GM21529 (cell line): ENCODE results near the gene NR3C1.
A peak's percentile ranks its signal among the peaks of the same experiment; 100 is the strongest.

Experiments
- ATAC-seq: cut with Tn5 transposase; IDR thresholded peaks from one replicate; pipeline ENCODE4 v1.9.1; 2021; ENCODE audit not compliant: unreplicated experiment

Gene NR3C1

DNA sequence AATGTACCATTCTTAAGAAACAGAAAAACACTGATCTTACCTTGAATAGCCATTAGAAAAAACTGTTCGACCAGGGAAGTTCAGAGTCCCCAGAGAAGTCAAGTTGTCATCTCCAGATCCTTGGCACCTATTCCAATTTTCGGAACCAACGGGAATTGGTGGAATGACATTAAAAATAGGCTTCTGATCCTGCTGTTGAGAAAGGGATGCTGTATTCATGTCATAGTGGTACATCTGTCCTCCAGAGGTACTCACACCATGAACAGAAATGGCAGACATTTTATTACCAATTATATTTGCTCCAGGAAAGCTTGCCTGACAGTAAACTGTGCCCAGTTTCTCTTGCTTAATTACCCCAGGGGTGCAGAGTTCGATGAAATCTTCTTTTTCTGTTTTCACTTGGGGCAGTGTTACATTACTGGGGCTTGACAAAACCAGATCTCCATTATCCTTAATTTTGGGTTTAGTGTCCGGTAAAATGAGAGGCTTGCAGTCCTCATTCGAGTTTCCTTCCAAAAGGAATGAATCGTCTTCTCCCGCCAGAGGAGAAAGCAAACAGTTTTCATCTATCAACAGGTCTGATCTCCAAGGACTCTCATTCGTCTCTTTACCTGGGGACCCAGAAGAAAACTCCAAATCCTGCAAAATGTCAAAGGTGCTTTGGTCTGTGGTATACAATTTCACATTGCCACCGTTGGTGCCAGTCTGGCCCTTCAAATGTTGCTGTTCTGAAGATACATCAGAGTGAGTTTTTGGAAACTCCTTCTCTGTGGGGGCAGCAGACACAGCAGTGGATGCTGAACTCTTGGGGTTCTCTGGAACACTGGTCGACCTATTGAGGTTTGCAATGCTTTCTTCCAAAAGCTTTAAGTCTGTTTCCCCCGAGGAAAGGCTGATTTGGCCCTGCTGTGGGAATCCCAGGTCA, 3.6 kb downstream of the NR3C1 start:
- no peak for ATAC-seq

DNA sequence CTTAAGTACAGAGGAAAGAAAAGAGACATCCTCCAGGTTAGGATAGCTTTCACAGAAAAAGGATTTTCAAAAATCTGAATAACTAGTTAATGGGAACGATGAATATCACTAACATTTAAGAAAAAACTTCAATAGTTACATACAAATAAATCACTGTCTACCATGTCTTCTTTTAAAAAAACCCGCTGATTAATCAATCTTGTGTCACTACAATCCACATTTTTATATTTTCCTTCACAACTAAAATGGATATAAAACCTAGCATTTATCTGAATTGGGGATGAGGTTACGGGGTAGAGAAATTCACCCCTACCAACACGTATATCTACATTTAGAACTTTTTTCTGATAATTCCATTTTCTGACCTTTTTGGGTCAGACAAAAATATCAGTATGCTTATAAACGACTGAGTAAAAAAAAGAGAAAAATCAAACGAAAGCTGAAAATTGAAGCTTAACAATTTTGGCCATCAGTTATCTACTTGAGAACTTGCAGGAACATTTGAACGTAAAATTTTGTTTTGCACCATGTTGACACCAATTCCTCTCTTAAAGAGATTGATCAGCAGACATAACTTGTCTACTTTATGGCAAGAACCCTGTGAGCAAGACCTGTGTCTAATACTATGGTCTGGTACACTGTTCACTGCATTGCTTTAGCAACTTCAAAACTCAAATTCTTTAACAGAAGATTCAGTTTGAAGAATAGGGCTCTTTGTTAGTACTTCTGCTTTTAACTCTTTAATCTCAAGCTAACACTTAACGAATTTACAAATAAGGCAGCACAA, 4.8 kb downstream of the NR3C1 start:
- no peak for ATAC-seq

DNA sequence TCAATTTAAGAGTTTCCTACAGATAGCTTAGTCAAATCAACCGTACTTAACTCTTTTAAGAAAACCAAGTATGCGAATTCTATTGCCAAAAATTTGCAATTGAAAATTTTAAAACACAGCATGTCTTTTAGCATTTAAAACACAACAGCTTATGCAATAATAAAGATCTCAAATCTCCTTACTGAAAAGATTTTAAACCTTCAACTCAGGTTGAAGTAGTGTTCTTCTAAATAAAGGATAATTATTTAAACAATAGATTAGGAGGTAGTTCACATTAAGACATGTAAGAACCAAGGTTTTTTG, 5.5 kb downstream of the NR3C1 start:
- no peak for ATAC-seq

DNA sequence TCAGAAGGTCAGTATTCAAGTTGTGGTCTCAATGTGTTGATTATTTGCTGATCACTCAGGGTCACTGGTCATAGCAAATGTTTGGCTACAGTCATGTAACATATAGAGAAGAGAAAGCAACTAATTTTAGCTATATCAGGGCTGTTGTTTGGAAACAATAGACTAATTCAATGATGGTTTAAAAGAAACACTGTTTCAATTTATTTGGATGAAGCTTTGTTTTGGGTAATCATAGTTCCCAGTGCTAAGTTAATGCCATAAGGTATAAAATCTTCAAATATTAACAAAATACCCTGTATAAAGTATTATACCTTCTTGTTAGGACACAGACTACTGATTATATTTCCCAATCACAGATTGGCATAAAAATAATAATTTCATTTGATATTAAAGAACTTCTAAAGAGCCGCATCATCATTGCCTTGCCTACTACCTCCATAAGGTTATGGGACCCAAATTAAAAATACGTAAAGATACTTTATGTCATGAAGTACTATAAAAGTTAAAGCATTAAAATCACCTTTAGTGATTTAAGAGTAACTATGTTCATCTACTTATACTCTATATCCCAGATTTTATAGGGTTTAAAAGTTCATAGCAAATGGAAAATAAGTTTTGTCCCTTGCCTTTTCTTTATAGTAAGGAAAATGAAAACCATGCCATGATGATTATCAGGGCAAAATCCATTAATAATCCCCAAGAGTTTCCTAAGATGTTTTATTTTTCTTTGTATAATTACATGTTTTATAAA, 6.0 kb downstream of the NR3C1 start:
- ATAC-seq, result no peak

DNA sequence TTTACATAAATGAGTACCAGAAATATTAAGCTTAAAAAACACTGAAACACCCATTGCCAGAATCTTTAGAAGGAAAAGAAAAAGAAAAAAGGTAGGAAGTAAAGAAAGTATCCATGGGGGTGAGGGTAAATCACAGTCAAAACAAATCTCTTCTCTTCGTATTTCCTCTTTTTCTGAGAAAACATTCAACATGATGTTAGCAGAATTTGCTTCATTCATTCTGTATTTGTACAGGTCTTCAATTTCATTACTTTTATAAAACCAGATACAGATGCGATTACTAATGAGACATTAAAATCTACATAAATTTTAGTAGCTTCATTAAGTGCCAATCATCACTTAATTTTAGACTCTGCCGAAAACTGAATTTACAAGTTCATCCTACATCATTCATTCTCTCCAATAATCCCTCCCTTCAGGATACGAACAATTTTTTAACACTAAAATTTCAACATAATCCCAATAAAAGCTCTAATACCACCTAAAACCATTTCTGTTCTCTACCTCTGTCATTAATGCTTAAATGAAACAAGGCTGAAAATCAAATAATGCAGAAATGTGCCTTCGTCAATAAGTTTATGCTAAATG, 7.0 kb downstream of the NR3C1 start:
- ATAC-seq, result no peak

DNA sequence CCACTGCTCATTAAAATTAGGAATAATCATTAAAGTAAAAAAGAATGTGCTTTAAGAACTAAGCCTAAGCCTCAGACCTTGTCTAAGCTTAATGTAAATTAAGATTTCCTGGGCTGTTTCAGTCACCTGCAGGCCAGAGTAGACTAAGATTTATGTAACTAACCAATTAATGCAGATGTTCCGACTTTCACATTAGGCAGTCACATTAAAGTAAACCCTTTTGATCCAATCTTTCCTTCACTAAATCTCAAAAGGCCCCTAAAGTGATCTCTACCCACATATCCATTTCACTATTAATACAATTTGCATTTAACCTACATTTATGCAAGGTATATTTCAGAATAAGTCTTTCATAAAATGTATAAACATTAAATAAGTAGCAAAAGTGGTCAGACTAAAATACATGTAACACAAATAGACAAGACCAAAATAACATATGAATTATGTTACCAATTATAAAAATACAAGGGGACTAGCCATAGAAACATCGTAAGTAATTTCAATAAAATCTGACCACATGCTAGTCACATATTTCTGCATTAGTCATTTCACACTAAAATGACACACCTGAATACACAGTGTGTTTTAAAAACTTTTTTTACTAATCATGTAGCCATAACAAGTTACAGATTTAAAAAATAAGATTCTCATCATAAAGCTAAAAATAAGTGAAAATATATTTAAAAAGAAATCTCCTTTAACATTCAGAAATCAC, 7.7 kb downstream of the NR3C1 start:
- ATAC-seq, result peak; percentile 41

DNA sequence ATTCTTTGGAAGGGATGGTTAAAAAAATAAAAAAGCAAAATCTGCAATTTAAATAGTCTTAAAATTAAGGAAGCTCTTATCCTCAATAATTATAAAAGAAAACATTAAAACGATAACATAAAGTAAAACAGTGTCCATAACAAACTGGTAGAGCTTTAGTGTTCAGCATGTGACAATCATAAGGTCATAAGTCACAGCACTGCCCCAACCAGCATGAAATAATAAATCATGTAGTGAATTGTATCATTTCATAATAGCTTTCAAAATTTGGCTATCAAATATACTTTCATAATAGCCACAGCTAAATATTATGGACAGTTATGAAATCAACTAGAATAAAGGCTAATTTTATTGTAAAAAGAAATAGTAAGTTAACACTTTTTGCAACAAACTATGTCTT, 10.0 kb downstream of the NR3C1 start:
- no peak for ATAC-seq

DNA sequence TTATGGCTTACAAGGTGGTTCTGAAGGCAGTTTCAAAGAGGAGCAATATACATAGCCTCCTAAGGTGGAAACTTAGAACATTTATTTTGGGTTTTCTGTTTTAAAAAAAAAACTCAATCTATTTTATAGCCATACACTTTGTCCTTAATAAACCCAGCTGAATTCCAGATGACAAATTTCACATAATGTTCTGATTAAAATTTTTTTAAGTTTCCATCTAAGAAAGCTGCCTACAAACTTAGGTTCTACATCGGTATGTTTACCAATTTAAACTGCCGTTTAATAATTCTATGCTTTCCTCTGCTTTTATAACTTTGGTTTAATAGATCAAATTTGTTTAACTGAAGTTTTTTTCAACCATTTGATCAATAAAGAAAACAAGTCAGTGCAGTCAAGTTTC, 12.5 kb downstream of the NR3C1 start:
- ATAC-seq, result no peak

DNA sequence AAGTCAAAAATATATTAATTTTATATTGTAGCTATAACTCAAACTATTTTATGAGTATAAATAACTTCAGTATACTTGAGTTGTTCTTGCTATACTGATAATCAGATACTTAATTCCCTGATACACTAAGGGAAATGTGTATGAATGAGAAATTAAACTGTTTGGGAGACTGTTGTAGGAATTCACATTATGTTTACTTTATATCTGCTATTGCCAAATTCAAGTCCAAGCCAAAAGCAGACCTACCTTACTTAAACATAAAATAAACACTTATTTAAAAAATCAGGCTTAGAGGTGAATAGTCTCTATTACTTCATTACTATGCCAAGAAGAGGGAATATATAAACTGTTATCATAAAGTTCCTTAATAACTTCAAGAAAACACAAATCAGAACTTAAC, 13.2 kb downstream of the NR3C1 start:
- no peak for ATAC-seq

DNA sequence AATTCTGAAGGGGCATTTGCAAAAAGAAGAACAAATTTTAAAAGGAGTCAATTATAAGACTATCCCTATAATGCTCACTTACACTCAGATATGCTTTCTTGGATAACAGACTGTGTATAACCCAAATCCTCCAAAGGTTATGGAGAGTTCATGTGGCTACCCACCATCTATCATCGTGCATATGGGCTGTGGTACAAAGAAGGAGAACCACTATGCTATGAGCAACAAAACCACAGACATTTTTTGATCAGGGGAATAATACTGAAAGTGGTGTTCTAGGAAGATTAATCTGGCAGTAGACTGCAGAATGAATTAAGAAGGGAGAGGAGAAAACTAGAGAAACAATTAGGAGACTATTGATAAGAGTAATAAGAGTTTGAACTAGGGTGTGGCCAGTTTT, 16.8 kb downstream of the NR3C1 start:
- no peak for ATAC-seq

DNA sequence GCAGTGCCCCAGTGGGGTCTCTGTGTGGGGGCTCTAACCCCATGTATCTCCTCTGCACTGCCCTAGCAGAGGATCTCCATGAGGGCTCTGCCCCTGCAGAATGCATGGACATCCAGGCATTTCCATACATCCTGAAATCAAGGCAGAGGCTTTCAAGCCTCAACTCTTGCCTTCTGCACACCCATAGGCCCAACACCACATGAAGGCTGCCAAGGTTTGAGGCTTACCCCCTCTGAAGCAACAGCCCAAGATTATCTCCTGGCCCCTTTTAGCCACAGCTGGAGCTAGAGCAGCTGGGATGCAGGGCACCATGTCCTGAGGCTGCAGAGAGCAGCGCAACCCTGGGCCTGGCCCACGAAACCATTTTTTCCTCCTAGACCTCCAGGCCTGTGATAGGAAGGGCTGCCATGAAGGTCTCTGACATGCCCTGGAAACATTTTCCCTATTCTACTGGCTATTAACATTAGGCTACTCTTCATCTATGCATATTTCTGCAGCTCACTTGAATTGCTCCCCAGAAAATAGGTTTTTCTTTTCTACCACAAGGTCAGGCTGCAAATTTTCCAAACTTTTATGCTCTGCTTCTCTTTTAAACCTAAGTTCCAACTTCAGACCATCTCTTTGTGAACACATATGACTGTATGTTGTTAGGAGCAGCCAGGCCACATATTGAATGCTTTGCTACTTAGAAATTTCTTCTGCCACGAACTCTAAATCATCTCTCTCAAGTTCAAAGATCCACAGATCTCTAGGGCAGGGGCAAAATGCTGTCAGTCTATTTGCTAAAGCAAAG, 18.4 kb downstream of the NR3C1 start:
- ATAC-seq, result no peak

DNA sequence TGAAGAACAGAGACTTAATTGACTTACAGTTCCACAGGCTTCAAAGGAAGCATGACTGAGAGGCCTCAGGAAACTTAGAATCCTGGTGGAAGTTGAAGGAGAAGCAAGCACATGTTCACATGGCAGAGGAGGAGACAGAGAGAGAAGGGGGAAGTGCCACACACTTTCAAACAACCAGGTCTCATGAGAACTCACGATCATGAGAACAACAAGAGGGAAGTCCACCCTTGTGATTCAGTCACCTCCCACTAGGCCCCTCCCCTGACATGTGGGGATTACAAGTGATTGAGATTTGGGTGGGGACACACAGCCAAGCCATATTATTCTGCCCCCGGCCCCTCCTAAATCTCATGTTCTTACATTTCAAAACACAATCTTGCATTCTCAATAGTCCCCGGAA, 19.5 kb downstream of the NR3C1 start:
- ATAC-seq, result no peak

DNA sequence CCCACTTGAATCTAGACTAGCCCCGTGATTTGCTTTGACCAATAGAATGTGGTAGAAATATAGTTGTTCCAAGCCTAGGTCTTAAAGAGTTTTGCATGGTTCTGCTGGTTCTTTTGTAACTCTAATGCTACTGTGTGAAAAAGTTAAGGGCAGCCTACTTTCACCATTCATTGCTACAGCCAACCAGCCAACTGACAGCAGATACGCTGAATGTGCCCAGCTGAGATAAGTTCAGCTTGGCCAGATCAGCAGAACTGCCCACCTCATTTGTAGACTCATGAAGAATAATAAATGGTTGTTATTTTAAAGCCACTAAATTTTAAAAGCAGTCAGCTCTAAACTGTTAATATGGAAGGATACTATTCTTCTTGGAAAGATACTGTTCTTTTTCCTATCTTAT, 23.9 kb downstream of the NR3C1 start:
- ATAC-seq, result no peak

DNA sequence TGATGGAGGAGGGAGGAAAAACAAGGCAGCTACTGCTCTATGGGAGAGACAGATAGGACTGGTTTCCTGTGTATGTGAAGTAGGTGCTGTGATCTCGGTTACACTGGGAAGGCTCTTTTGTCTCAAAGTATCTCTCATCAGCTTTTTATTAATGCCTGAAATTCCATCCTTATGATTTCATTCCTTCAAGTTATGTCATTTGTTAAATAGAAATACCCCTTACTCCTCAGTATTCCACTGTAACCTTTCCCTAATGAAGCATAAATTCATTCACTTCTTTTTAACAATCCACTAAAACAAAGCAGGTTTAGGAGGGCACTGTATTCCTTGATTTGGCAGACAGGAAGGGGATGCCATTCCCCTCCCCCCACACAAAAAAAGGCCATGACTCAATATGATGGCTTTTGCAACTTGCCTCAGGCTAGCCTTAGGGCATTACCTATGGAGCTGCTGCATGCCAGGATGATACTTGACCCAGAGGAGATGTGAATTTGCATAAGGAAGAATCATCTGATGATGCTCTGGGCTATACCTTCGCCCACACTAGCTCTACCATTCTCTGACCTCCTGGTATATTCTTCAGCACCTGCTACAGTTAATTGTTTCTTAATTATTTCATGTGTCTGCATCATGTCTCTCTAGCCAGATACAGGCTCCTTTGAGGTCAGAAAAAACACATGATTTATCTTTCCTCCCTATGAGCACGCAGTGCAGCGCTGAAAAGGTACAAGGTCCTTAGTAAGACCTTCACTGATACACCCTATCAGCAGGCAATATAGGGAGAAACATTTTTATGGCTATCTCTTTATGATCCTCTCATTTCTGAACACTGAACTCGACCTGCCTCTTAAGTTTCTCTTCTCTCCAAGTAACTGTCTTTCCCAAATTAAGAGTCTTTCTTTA, 26.3 kb downstream of the NR3C1 start:
- ATAC-seq, result no peak

DNA sequence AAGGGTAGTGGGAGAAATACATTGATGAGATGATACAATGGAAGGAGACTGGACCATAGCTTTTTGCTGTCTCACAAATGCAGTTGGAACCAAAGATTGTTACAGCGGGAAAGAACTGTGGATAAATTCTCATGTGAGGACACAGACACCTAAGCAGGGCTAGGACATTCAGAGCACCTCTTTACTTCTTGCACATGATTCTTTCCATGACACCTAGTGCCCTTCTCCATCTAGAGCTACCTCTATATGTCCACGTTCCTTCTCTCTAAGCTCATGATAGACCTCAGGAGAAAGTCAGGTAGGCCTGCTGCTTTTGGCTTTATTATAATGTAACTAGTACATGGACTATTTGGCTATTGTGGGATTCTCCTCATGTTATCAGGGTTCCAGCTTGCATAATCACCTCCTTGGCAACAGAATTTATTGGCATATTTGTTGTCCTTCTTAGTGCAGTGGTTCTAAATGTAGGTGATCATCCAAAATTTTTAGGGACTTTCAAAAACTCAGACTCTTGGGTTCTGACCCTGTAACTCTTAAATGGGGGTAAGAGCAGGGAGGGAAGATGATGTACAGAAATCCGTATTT, 27.2 kb downstream of the NR3C1 start:
- no peak for ATAC-seq

DNA sequence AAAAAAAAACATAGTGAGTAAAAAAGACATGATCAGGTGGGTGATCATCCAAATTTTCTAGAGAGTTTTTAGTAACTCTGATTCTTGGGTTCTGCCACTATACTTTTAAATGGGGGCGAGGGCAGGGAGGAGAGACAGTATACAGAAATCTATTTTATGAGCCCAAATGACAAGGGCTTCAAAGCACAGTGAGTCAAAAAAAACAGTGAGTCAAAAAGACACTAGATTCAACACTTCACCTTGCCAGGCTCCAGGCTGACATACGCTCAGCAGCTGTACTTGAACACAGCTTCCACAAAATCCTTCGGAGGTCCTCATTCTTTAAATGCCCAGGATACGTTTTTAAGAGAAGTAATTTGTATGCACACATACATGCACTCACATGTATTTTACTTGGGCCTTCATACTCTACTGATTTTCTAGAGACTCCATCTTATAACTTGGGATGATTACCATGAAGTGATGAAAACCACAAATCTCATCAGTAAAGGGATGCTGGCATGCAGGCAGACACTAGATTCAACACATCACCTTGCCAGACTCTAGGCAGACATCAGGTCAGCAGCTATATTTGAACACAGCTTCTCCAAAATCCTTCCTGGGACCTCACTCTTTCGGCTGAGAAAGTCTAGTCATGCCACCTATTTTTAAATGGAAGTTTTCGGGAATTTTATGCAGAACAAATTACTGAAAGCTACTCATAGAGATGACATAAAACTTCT, 28.8 kb downstream of the NR3C1 start:
- ATAC-seq, result no peak

DNA sequence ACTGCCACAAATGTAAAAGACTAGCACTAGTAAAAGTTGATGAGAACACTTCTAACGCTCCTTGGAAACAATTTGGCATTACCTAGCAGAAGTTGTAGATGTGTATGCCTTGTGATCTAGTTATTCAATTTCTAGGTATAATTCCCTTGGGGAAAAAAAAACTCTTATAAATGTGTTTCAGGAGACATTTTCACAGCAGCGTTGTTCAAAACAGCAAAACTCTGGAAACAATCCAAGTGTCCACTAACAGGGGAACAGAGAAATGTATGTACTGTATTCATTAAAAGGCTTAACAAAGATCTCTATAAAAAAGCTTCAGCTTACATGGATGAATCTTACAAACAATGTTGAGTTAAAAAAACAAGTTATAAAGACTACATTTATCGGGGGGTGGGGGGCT, 30.4 kb downstream of the NR3C1 start:
- ATAC-seq, result no peak
